CD4-positive, alpha-beta T cell (primary cell): ENCODE results near the gene HSPB6. TPM values are rescaled to one million over a fixed set of nuclear protein-coding genes. Genes with fewer than 3 reads are reported as not detected.
"Not testable (repeated sequence)": the region's sequence is repeated elsewhere in the genome, so short reads cannot be mapped to it uniquely, and the experiment has no call there.

Source experiments
- ATAC-seq: fragments of 200-7000 bp; cut with Tn5 transposase; one replicate; pipeline ENCODE4 v1.10.0; 2022; ENCODE audit warnings: mild to moderate bottlenecking; ENCODE audit not compliant: poor library complexity
- CTCF ChIA-PET: fragments of 350-600 bp; sonication (Branson Sonifier 250); formaldehyde crosslinking; loops from one replicate; lab custom pipeline; 2021; ENCODE audit warnings: antibody characterized with exemption, inconsistent platforms; lab: Charles Lee
- POLR2A ChIA-PET: fragments of 350-600 bp; sonication (Branson Sonifier 250); formaldehyde crosslinking; loops from one replicate; lab custom pipeline; 2021; ENCODE audit warnings: antibody characterized with exemption, inconsistent platforms; lab: Charles Lee
- DNase-seq, 14 experiments: peaks; one replicate each; pipeline ENCODE4 v3.0.0-alpha.2; 2013 to 2020; ENCODE audit warnings: mixed read lengths in 2 of 14
- H3K27ac ChIP-seq, 2 donors: one replicate each; pipeline versions ENCODE4 v1.5.1 to v1.7.0; 2013; ENCODE audit warnings: low read length in 2 of 2, low read depth in 1 of 2, mild to moderate bottlenecking in 1 of 2
- H3K27me3 ChIP-seq, 2 experiments: 1 replicate in 1 of 2; 2 replicates in 1 of 2; pipeline versions ENCODE4 v1.6.1 to v1.7.0; 2013; ENCODE audit warnings: low read length in 2 of 2, control low read depth in 1 of 2, mild to moderate bottlenecking in 1 of 2, moderate library complexity in 1 of 2; ENCODE audit not compliant: insufficient read depth in 2 of 2, control insufficient read depth in 1 of 2
- H3K36me3 ChIP-seq: one replicate; pipeline ENCODE4 v1.6.1; 2013; ENCODE audit warnings: low read length, control low read depth; ENCODE audit not compliant: insufficient read depth
- H3K4me1 ChIP-seq: one replicate; pipeline ENCODE4 v1.6.1; 2013; ENCODE audit warnings: low read length, control low read depth; ENCODE audit not compliant: insufficient read depth
- H3K4me3 ChIP-seq: one replicate; pipeline ENCODE4 v1.5.1; 2013; ENCODE audit warnings: mild to moderate bottlenecking, low read length, moderate library complexity
- H3K9me3 ChIP-seq, 2 experiments: 1 replicate in 1 of 2; 2 replicates in 1 of 2; pipeline versions ENCODE4 v1.6.1 to v1.7.0; 2013; ENCODE audit warnings: low read length in 2 of 2, mild to moderate bottlenecking in 2 of 2, control low read depth in 1 of 2, moderate library complexity in 1 of 2; ENCODE audit not compliant: control insufficient read depth in 1 of 2, insufficient read depth in 1 of 2
- H3K27ac Mint-ChIP-seq: one replicate; pipeline ENCODE4 v1.8.0; 2020; ENCODE audit warnings: mixed read lengths
- H3K27me3 Mint-ChIP-seq: one replicate; pipeline ENCODE4 v1.8.0; 2021; ENCODE audit warnings: mixed read lengths
- H3K36me3 Mint-ChIP-seq: one replicate; pipeline ENCODE4 v1.8.0; 2021; ENCODE audit warnings: low read depth, mixed read lengths
- H3K4me1 Mint-ChIP-seq: one replicate; pipeline ENCODE4 v1.8.0; 2021; ENCODE audit warnings: low read depth, mixed read lengths
- H3K4me3 Mint-ChIP-seq: one replicate; pipeline ENCODE4 v1.8.0; 2020; ENCODE audit warnings: mild to moderate bottlenecking, mixed read lengths
- H3K9me3 Mint-ChIP-seq: one replicate; pipeline ENCODE4 v1.8.0; 2020; ENCODE audit warnings: mixed read lengths
- intact Hi-C, 2 experiments: fragments of 100-400 bp; cut with DNase I in 1 of 2; cut with micrococcal nuclease in 1 of 2; formaldehyde crosslinking; loops; one replicate each; pipeline versions ENCODE4 v1.15.1 to v1.9.0; 2023 to 2025; cut with DNase I, micrococcal nuclease
- total RNA-seq, 174 experiments: library from RNA in 2 of 174; stranded (reverse) in 2 of 174; gene quantifications; one replicate each; pipeline ENCODE4 v1.2.3 and lab custom pipeline; 2021 to 2026
- TF ChIP-seq, protein P1 (sequence below): fragments of 200-600 bp; IDR thresholded peaks from one replicate; pipeline ENCODE4 v1.8.0; 2022; ENCODE audit warnings: antibody characterized with exemption, mild to moderate bottlenecking

HSPB6 gene
- total RNA-seq, 2 experiments from 2014 or later = not detected

DNA sequence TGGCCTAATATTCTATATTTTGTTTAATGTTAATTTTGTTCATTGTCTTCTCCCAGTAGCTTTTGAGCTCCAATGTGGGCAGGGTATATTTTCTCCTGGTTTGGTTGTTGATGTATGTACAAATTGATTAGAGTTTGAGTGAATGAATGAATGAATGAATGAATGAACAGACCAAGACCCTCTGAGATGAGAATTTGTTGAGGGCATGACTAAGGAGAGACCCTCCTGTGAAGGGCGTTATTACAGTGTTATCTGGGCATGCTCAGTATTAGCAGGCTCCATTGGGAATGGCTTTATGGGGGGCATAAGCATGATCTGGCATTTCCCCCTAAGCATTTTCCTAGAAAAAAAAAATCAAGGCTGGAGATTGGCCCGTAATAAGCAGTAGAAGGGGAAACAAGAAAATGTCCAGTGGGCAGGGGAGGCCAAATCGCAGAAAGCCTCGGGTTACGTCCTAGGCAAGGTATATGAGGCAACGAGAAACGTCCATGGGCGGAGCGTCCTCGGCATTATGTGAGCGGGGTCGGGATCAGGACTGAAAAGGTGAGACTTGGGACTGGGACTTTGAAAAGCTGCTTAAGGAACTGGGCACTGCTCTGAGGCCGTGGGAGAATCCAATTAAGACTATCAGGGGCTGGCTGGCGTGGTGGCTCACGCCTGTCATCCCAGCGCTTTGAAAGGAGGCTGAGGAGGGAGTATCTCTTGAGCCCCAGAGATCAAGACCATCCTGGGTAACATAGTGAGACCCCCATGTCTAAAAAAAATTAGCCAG lies 17.6 kb upstream of the HSPB6 start:
- Histone ChIP-seq H3K4me1 (peaks cover 21% of the 10 kb centered on the region), H3K9me3 (no peaks in the 10 kb centered on the region), H3K36me3 (peaks cover 4% of the 10 kb centered on the region), H3K4me3 (peak overlapping the region; percentile 69), H3K27ac (no peak overlapping the region), H3K27me3 (no peaks in the 10 kb centered on the region)
- H3K27ac Mint-ChIP-seq = no peak overlapping the region
- H3K4me3 Mint-ChIP-seq = peak overlapping the region; percentile 90
- H3K36me3 Mint-ChIP-seq = no peaks in the 10 kb centered on the region
- H3K9me3 Mint-ChIP-seq = no peaks in the 10 kb centered on the region
- TF ChIP-seq, protein P1, sequence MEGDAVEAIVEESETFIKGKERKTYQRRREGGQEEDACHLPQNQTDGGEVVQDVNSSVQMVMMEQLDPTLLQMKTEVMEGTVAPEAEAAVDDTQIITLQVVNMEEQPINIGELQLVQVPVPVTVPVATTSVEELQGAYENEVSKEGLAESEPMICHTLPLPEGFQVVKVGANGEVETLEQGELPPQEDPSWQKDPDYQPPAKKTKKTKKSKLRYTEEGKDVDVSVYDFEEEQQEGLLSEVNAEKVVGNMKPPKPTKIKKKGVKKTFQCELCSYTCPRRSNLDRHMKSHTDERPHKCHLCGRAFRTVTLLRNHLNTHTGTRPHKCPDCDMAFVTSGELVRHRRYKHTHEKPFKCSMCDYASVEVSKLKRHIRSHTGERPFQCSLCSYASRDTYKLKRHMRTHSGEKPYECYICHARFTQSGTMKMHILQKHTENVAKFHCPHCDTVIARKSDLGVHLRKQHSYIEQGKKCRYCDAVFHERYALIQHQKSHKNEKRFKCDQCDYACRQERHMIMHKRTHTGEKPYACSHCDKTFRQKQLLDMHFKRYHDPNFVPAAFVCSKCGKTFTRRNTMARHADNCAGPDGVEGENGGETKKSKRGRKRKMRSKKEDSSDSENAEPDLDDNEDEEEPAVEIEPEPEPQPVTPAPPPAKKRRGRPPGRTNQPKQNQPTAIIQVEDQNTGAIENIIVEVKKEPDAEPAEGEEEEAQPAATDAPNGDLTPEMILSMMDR = no peak
- intact Hi-C loops = loop anchor here (2.0 to 10.0 kb wide), 3 partner anchors 16 to 283 kb away; partner anchors contain the start of genes PROSER3 (in 2 of the 2) and LRFN3 (in 1 of the 2)
- peaks cover 24% of the 10 kb centered on the region for H3K4me1 Mint-ChIP-seq
- DNase-seq (peak in 1 of 14 experiments; percentile 26), ATAC-seq (no peak)
- CTCF ChIA-PET = no interaction called here
- no peaks in the 10 kb centered on the region for H3K27me3 Mint-ChIP-seq
- POLR2A ChIA-PET = no interaction called here

DNA sequence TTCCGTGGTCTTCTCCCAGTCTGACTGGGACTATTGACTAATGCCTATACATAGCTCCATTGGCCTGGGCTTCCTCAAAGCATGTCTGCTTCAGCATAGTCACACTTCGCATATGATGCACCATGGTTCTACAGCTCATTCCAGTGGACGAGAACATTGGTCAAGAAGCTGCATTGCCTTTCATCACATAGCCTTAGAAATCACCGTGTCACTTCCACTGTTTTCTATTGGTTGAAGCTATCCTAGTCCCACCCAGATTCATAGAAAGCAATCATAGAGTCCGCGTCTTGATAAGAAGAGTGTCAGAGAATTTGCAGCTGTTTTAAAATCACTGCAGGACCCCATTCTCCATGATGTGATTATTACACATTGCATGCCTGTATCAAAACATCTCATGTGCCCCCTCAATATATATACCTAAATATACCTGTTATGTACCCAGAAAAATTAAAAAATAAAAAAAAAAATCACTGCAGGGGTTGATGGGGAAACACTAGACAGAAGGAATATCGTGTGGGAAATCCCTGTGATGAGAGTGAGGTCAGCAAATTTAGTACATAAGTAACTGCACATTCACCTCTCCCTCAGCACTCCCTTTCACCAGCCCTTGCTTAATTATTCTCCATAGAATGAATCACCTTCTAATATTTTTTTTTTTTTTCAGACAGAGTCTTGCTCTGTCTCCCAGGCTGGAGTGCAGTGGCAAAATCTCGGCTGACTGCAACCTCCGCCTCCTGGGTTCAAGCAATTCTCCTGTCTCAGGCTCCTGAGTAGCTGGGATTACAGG lies 16.4 kb upstream of the HSPB6 start:
- no peak overlapping the region for H3K27ac Mint-ChIP-seq

DNA sequence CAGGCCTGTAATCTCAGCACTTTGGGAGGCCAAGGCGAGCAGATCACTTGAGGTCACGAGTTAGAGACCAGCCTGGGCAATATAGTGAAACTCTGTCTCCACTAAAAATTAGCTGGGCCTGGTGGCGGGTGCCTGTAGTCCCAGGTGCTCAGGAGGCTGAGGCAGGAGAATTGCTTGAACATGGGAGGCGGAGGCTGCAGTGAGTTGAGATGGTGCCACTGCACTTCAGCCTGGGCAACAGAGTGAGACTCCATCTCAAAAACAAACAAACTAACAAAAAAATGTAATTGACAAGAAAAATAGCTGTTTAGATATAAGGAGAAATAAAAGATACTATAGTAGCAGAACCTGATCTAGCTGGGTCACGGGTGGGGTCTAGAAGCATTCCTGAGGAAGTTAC lies 15.5 kb upstream of the HSPB6 start:
- intact Hi-C loops = loop anchor here in 1 of 2 experiments (10.0 kb wide), 1 partner anchor 162 kb away; the partner anchor contains the start of gene LRFN3
- H3K4me1 ChIP-seq = peaks cover 21% of the 10 kb centered on the region
- H3K27ac ChIP-seq, DNase-seq, H3K4me3 Mint-ChIP-seq, H3K4me3 ChIP-seq, ATAC-seq, H3K36me3 Mint-ChIP-seq, CTCF ChIA-PET, H3K36me3 ChIP-seq, H3K27me3 Mint-ChIP-seq, H3K27me3 ChIP-seq, H3K9me3 Mint-ChIP-seq, H3K27ac Mint-ChIP-seq, H3K9me3 ChIP-seq: not testable (repeated sequence)
- peaks cover 24% of the 10 kb centered on the region for H3K4me1 Mint-ChIP-seq
- POLR2A ChIA-PET = interaction anchor here (1.7 kb wide), 1 partner anchor 12 kb away, joined by 3 read pairs; no protein-coding TSS in a partner anchor

More for the DNA sequence above, 16.4 kb upstream of the HSPB6 start:
- Histone ChIP-seq H3K4me1 (peaks cover 21% of the 10 kb centered on the region), H3K27ac (no peak overlapping the region), H3K27me3 (no peaks in the 10 kb centered on the region), H3K4me3 (no peak overlapping the region), H3K36me3 (peaks cover 1% of the 10 kb centered on the region), H3K9me3 (no peaks in the 10 kb centered on the region)
- Mint-ChIP-seq H3K27me3 (no peaks in the 10 kb centered on the region), H3K36me3 (peaks cover 5% of the 10 kb centered on the region), H3K4me1 (peaks cover 24% of the 10 kb centered on the region), H3K4me3 (peak overlapping the region; percentile 42), H3K9me3 (no peaks in the 10 kb centered on the region)
- DNase-seq (no peak), ATAC-seq (no peak)
- intact Hi-C loops = loop anchor here in 1 of 2 experiments (10.0 kb wide), 1 partner anchor 162 kb away; the partner anchor contains the start of gene LRFN3
- TF ChIP-seq, protein P1 = no peak
- POLR2A ChIA-PET = interaction anchor here (1.7 kb wide), 1 partner anchor 13 kb away, joined by 3 read pairs; no protein-coding TSS in a partner anchor
- CTCF ChIA-PET = interaction anchor here (0.6 kb wide), 1 partner anchor 47 kb away, joined by 3 read pairs; no protein-coding TSS in a partner anchor
